Measurements from ENCODE around the gene HES1.
A peak's percentile ranks its signal among the peaks of the same experiment; 100 is the strongest.
"Not testable (repeated sequence)": the region's sequence is repeated elsewhere in the genome, so short reads cannot be mapped to it uniquely, and the experiment has no call there.

The HES1 gene

GRCh38 chr3:194091141-194091540 lies 44.8 kb upstream of the HES1 start:
- no peaks in the 10 kb centered on the region for H3K36me3 ChIP-seq (ENCODE audit: insufficient read depth, low read length)
- peak overlapping the region; percentile 48 for H3K27ac ChIP-seq
- no peak for DNase-seq (ENCODE audit: low read depth, low spot score)
- TF ChIP-seq EZH2 (IDR thresholded peaks at IDR 0.05), result no peak
- TF ChIP-seq POLR2AphosphoS5 (IDR thresholded peaks at IDR 0.05; ENCODE audit: borderline replicate concordance, low read depth, low read length), result no peak
- TF ChIP-seq FOXP2 (optimal IDR thresholded peaks at IDR 0.05; ENCODE audit: control extremely low read depth, extremely low read length, insufficient read depth), result no peak
- H3K4me3 ChIP-seq, result no peak overlapping the region
- H3K9ac ChIP-seq (ENCODE audit: insufficient read length), result no peak overlapping the region
- H3K9me3 ChIP-seq (ENCODE audit: low read depth, low read length), result no peaks in the 10 kb centered on the region

GRCh38 chr3:194091897-194092296 lies 44.1 kb upstream of the HES1 start:
- DNase-seq (ENCODE audit: low read depth, low spot score); H3K36me3 ChIP-seq (ENCODE audit: insufficient read depth, low read length); H3K9ac ChIP-seq (ENCODE audit: insufficient read length); H3K9me3 ChIP-seq (ENCODE audit: low read depth, low read length); H3K4me3 ChIP-seq: not testable (repeated sequence)
- peak overlapping the region; percentile 48; the same call in 1 of the 2 replicates for H3K27ac ChIP-seq

GRCh38 chr3:194092881-194093301 lies 43.1 kb upstream of the HES1 start:
- Histone ChIP-seq H3K27ac (peak overlapping the region; percentile 80), H3K9me3 (ENCODE audit: low read depth, low read length) (no peaks in the 10 kb centered on the region), H3K9ac (ENCODE audit: insufficient read length) (peak overlapping the region; percentile 29), H3K36me3 (ENCODE audit: insufficient read depth, low read length) (no peaks in the 10 kb centered on the region), H3K4me3 (no peak overlapping the region)
- no peak for DNase-seq (ENCODE audit: low read depth, low spot score)
- TF ChIP-seq EZH2 (IDR thresholded peaks at IDR 0.05), result no peak
- no peak for TF ChIP-seq POLR2AphosphoS5 (IDR thresholded peaks at IDR 0.05; ENCODE audit: borderline replicate concordance, low read depth, low read length)
- no peak for TF ChIP-seq FOXP2 (optimal IDR thresholded peaks at IDR 0.05; ENCODE audit: control extremely low read depth, extremely low read length, insufficient read depth)

- TF ChIP-seq POLR2AphosphoS5 (IDR thresholded peaks at IDR 0.05; ENCODE audit: borderline replicate concordance, low read depth, low read length) (no peak), EZH2 (IDR thresholded peaks at IDR 0.05) (no peak), FOXP2 (optimal IDR thresholded peaks at IDR 0.05; ENCODE audit: control extremely low read depth, extremely low read length, insufficient read depth) (no peak)
- no peak overlapping the region for H3K4me3 ChIP-seq
- 0 out of 2 replicates have a peak overlapping the region, but pooled peaks have one; percentile 80 for H3K27ac ChIP-seq
- H3K9ac ChIP-seq (ENCODE audit: insufficient read length), result no peak overlapping the region
- H3K36me3 ChIP-seq (ENCODE audit: insufficient read depth, low read length), result no peaks in the 10 kb centered on the region
- no peaks in the 10 kb centered on the region for H3K9me3 ChIP-seq (ENCODE audit: low read depth, low read length)
- DNase-seq (ENCODE audit: low read depth, low spot score), result no peak
These were observed 42.1 kb upstream of the HES1 start for GRCh38 chr3:194093842-194094241.

GRCh38 chr3:194095464-194095863 lies 40.5 kb upstream of the HES1 start:
- H3K27ac ChIP-seq, result peak overlapping the region; percentile 16; the same call in 1 of the 2 replicates
- no peak overlapping the region for H3K9ac ChIP-seq (ENCODE audit: insufficient read length)
- no peaks in the 10 kb centered on the region for H3K36me3 ChIP-seq (ENCODE audit: insufficient read depth, low read length)
- DNase-seq (ENCODE audit: low read depth, low spot score), result no peak
- H3K4me3 ChIP-seq, result no peak overlapping the region
- no peaks in the 10 kb centered on the region for H3K9me3 ChIP-seq (ENCODE audit: low read depth, low read length)
- peak; percentile 28; the same call in 1 of the 2 replicates for TF ChIP-seq POLR2AphosphoS5 (IDR thresholded peaks at IDR 0.05; ENCODE audit: borderline replicate concordance, low read depth, low read length)
- no peak for TF ChIP-seq FOXP2 (optimal IDR thresholded peaks at IDR 0.05; ENCODE audit: control extremely low read depth, extremely low read length, insufficient read depth)
- no peak for TF ChIP-seq EZH2 (IDR thresholded peaks at IDR 0.05)

- DNase-seq (ENCODE audit: low read depth, low spot score), result no peak
- no peak for TF ChIP-seq EZH2 (IDR thresholded peaks at IDR 0.05)
- no peak for TF ChIP-seq FOXP2 (optimal IDR thresholded peaks at IDR 0.05; ENCODE audit: control extremely low read depth, extremely low read length, insufficient read depth)
- no peak for TF ChIP-seq POLR2AphosphoS5 (IDR thresholded peaks at IDR 0.05; ENCODE audit: borderline replicate concordance, low read depth, low read length)
- Histone ChIP-seq H3K4me3 (no peak overlapping the region), H3K9me3 (ENCODE audit: low read depth, low read length) (no peaks in the 10 kb centered on the region), H3K36me3 (ENCODE audit: insufficient read depth, low read length) (no peaks in the 10 kb centered on the region), H3K27ac (no peak overlapping the region), H3K9ac (ENCODE audit: insufficient read length) (no peak overlapping the region)
These were observed 40.0 kb upstream of the HES1 start for GRCh38 chr3:194095902-194096301.

GRCh38 chr3:194097141-194097882 lies 38.6 kb upstream of the HES1 start:
- no peaks in the 10 kb centered on the region for H3K36me3 ChIP-seq (ENCODE audit: insufficient read depth, low read length)
- no peak overlapping the region for H3K4me3 ChIP-seq
- H3K27ac ChIP-seq, result no peak overlapping the region
- peak overlapping the region; percentile 10 for H3K9ac ChIP-seq (ENCODE audit: insufficient read length)
- no peak for TF ChIP-seq EZH2 (IDR thresholded peaks at IDR 0.05)
- TF ChIP-seq FOXP2 (optimal IDR thresholded peaks at IDR 0.05; ENCODE audit: control extremely low read depth, extremely low read length, insufficient read depth), result no peak
- no peak for TF ChIP-seq POLR2AphosphoS5 (IDR thresholded peaks at IDR 0.05; ENCODE audit: borderline replicate concordance, low read depth, low read length)
- DNase-seq (ENCODE audit: low read depth, low spot score), result no peak
- no peaks in the 10 kb centered on the region for H3K9me3 ChIP-seq (ENCODE audit: low read depth, low read length)

GRCh38 chr3:194098081-194098842 lies 37.7 kb upstream of the HES1 start:
- no peak overlapping the region for H3K27ac ChIP-seq
- TF ChIP-seq EZH2 (IDR thresholded peaks at IDR 0.05), result no peak
- no peak for TF ChIP-seq POLR2AphosphoS5 (IDR thresholded peaks at IDR 0.05; ENCODE audit: borderline replicate concordance, low read depth, low read length)
- TF ChIP-seq FOXP2 (optimal IDR thresholded peaks at IDR 0.05; ENCODE audit: control extremely low read depth, extremely low read length, insufficient read depth), result no peak
- H3K4me3 ChIP-seq, result no peak overlapping the region
- peak overlapping the region; percentile 20 for H3K9ac ChIP-seq (ENCODE audit: insufficient read length)
- H3K36me3 ChIP-seq (ENCODE audit: insufficient read depth, low read length), result no peaks in the 10 kb centered on the region
- DNase-seq (ENCODE audit: low read depth, low spot score), result no peak
- H3K9me3 ChIP-seq (ENCODE audit: low read depth, low read length), result no peaks in the 10 kb centered on the region

Data from SK-N-MC (cell line).